ENCODE measurements around the gene PPAN.

DNA sequence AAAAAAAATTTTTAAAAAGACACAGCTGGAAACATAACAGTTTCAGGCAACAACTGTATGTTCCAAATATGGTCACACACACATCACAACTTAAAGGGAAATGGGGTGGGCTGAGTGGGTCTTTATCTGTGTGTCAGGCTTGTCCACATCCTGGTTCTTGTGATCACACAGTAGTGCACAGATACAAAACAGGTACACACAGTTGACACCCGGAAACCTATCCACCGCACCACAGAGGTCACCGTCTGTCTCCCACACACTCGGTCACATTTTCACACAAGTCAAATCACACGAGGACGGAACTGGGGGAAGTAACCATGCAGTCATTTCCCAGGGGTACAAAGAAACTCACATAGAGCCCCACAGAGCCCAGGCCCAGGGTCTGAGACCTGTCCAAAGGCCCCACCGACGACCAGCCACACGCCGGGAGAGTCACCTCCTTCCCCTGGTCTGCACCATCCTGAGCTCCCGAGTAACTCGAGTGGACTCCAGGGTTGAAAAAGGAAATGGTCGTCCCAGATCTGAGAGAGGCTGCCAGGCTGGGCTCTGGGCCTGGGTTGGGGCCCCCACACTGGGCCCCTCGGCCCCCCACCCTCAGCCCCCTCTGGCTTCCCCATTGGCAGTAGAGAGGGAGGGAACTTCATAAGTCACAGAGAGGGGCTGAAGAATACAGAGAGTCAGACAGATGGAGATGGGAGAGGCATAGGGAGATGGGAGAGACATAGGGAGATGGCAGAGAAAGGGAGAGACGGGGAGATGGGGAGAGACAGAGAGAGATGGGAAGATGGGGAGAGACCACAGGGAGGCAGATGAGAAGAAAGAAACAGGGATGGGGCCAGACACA is 1.3 kb upstream of the PPAN start:
- TF ChIP-seq, protein P1, sequence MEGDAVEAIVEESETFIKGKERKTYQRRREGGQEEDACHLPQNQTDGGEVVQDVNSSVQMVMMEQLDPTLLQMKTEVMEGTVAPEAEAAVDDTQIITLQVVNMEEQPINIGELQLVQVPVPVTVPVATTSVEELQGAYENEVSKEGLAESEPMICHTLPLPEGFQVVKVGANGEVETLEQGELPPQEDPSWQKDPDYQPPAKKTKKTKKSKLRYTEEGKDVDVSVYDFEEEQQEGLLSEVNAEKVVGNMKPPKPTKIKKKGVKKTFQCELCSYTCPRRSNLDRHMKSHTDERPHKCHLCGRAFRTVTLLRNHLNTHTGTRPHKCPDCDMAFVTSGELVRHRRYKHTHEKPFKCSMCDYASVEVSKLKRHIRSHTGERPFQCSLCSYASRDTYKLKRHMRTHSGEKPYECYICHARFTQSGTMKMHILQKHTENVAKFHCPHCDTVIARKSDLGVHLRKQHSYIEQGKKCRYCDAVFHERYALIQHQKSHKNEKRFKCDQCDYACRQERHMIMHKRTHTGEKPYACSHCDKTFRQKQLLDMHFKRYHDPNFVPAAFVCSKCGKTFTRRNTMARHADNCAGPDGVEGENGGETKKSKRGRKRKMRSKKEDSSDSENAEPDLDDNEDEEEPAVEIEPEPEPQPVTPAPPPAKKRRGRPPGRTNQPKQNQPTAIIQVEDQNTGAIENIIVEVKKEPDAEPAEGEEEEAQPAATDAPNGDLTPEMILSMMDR (IDR thresholded peaks at IDR 0.05) = no peak
- no peak for TF ChIP-seq POLR2A (IDR thresholded peaks at IDR 0.05)
